NCI-H128 (cell line): ENCODE measurements around the gene MBLAC1.

Experiments used
- DNase-seq: peaks from one replicate; lab custom pipeline; 2025; ENCODE audit not compliant: unreplicated experiment; lab: John Stamatoyannopoulos, UW

The MBLAC1 gene

DNA sequence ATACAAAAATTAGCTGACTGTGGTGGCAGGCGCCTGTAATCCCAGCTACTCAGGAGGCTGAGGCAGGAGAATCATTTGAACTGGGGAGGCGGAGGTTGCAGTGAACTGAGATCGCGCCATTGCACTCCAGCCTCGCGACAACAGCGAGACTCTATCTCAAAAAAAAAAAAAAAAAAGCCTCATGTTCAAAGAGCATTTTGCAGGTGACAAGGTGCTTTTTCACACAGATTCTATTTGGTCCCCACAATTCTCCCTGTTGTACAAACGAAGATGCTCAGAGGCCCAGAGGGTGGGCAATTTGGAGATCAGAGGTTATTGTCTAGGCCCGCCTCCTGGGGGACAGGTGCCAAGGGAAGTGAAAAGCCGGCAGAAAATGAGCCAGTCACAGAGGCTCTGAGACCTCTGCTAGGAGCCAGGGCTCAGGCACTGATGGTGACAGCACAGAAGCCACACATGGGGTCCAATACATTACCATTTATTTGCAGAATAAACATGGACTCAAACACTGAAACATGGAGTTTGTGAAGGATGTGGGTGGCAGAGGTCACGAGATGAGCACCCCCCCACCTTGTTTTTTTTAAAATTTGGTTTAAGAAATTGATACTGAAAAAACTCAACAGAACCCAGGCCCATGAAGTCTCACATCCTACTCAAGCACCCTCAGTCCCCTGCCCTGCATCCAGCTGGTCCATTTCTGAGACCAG, 42.5 kb downstream of the MBLAC1 start:
- no peak for DNase-seq

DNA sequence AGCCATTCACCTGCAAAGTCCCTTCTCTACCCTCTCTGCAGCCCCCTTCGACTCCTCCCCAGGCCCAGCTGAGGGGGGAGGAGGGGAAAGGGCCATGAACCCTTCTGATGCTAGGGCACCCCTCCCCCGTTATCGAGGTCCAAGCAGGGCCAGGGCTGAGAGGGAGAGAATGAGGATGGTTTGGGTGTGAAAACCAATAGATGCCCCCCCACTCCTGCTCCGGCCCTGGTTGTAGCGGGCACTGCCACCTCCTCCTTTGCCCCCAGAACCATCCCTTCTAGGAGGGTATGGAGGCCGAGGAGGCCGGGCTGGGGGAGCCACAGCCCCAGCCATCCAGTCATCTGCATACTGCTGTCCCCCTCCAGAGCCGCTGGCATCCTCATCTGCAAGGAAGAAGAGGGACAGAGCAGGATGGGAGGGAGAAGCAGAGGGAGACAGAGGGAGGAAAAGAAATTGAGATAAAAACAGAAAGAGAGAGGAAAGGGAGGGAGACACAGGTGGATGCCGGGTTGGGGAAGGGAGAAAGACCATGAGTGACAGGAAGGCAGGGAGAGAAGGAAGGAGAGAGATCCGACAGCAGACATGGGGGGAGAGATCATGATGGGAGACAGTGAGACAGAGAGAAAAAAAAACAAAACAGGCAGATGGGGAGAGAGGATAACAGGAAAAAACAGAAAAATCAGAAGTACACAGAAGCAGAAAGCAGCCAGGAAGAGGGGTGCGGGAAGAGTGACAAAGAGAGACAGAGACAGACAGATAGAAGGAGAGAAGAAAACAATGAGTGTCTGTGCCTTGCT, 43.5 kb downstream of the MBLAC1 start:
- no peak for DNase-seq

DNA sequence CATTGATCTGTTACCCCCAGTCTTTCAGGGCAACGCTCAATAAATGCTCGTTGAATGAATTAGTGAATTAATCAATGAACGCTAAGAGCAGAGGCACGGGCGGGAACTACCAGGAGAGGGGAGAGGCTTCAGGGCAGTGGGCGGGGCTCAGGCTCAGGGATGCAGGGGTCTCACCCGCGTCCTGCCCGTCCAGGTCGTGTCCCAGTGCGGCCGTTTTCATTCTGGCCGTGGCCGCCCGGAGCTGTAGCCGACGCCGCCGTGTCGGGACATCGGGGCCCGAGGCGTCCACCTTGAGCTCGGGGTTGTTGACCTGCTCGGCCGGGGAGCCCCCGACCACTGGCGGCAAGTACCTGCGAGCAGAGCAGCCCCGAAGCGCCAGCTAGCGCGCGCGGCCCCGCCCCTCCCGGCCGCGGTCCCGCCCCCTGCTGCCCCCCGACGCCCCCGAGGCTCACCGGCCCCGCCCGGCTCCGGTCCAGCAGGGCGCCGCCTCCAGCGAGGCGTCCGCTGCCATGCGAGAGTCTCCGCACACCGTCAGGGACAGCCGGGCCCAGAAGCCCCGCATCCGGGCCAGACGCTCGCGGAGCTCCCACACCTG, 44.4 kb downstream of the MBLAC1 start:
- no peak for DNase-seq

DNA sequence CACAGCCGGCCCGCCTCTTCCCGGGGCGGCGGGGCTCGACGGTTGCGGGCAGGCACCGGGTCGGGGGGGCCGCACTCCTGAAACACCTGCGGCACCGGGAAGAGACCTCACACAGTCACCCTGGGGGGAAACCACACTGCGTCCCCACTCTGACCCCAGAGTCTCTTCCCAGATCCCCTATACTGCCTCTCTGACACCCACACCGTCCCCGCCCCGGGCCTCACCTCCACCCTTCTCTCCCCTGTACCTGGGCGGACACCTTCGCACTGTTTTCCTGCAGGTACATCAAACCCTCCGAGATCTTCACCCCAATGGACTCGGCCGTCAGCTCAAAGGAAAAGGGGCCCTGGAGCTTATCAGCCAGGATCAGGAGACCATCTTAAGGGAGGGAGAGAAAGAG, 45.1 kb downstream of the MBLAC1 start:
- no peak for DNase-seq

DNA sequence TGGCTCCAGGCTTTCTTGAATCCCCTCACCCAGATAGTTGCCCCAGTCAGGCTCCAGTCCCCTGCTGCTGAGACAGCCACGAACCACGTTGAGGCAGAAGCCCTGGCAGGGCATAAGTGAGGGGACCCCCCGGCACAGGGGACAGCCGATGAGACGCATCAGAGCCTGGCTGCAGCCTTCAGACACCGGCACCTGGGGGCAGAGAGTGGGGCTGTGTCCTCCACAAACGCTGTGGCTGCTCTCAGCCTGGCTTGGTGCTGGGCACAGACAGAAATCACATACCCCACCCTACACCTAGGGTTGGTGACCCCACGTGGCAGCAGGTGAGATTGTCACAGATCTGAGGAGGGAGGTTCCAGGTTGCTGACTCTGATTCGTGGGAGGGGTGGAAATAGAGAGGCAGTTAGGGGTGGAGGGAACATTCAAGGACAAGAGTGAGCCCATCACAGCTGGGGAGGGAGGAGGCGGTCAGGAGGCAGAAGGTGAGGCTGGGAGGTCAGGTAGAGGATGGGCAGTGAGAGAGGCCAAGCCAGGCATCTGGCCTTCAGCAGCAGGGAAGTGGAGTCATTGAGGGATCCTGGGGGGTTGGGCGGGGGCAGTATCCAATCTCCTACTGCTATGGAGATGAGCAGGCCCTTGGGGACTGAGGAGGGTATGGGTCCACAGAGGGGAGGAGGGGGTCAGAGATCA, 47.2 kb downstream of the MBLAC1 start:
- no peak for DNase-seq

DNA sequence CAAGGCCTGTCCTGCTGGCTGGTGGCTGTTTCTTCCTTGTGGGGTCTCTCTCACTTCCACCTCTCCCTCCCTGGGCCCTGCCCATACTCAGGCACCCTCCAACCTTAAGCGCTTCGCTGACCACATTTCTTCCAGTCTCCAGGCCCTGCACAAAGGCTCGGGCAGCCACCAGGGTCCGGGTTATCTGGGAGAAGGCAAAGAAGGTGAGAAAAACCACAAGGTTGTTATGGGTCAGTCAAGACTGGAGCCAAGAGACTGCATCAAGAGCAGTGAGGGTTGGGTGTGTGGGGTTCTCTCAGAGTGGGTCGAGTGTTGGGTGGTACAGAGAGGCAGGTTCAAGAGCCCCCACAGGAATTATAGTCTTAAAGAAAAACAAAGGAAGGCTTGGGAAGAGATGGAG, 47.8 kb downstream of the MBLAC1 start:
- no peak for DNase-seq

DNA sequence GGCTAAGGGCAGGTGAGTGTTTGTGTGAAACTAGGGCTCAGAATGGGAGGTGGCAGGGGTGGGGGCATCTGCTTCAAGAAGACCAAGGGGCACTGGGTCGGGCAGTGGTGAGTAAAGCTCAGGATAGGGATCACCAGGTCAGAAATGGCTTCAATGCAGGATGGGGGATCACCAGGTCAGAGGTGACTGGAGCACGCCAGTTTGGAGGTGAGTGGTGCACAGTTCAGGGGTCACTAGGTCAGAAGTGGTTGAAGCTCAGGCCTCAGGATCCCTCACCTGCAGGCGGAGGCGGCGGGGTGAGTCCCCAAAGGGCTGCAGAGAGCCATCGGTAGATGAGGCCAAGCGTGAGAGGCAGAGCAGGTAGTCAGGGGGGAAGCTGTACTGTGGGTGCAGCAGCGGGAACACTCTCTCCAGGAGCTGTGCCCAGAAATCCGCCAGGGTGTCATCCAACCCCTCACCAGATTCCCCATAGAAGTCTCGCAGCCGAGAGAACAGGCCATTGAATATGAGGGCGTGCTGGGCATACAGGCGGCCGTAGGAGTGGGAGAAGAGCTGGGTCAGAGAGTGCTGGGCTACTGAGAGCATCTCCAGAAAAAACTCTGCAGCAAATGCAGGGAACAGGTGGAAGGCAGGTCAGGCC, 48.6 kb downstream of the MBLAC1 start:
- no peak for DNase-seq

DNA sequence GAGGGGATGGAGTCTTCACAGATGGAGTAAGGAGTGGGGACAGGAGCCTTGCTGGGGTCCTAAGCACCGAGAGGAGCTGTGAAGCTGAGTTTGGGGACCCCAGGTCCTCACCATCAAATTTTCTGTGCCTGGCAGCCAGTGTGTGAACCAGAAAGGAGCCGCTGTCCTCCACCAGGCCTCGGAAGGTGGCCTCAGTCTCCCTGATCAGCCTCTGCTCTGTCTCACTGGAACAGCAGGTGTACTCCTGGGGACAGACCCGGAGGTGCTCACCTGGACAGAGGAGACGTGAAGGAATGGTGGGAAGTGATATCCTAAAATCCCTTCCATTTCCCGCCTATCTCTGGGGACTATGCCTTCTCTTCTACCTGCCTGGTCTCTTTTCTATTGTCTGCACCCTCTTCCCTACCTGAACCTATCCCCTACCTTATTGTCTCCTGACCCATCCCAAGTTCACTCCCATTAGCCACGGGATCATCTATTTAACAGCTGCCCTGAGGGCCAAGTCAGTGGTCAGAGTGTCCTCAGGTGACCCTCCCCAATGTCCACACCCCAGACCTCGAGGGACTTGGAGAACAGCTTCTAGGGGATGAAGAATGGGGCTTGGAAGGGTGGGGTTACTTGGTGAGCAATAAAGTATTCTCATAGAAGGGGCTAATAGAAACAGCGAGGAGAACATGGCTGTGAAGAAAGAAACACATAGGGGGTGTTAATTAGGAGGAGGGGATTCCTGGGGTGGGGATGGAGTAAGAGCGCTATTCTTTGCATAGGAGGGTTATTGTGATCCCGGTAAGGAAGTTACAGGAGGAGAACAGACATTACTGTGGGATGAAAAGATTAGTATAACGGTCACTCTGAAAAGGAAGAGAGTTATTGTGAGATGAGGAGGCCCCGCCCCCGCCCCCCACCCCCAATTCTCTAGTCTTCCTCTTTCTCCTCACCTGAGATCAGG, 49.6 kb downstream of the MBLAC1 start:
- DNase-seq = no peak

DNA sequence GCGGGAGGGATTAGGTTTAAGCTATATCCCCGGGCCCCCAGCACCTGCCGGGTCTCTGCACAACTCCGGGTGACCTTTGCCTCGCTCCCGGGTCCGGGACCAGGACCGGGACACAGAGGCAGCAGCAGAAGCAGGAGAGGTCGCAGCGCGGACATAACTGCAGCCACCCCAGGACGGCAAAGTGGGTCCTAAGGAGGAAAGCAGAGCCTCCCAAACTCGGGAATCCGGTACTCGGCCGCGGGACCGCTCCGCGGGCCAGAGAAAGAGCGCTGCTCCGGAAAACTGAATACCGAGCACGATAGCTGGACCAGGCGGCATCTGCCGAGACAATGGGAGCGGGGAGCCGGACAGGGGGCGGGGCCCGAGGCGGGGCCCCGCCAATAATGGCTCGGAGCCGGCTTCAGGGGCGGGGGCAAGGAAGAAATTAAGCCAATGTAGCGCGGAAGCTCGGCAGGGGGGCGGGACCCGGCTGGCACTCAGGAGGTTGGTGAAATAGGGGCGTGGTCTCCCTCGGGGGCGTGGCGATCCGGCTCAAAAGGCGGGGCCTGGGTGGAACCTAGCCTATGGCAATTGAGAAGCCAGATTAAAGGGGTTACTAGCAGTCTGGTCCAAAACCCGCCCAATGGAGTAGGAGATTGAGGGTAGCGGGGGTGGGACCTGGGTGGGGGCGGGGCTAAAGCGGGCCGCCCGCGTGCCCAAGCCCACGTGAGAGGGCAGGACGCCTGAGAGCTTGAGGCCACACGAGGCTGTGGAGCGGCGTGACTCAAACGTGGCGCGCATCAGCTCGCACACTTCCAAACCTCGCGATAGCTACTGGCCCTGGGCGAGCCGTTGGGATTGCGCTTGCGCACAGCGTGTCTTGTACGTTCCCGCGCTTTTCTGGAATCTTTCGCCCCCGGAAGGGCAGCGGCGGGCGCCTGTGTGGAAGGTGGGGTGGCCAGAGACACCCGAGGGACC, 50.6 kb downstream of the MBLAC1 start, which contains the start of the genes GPC2 and STAG3:
Gene GPC2, minus strand, starts transcription at position 337 of the 957 bp plus-strand sequence. Its CDS starts 182 bp downstream, at position 155.
Gene STAG3, plus strand, starts transcription at position 874 of the 957 bp plus-strand sequence. CDS start 2,639 bp downstream, outside the sequence.
- DNase-seq = peak; percentile 90
